Measurements from ENCODE around the gene PPL.

PPL gene

GRCh38 chr16:4982056-4982867 is 45.3 kb upstream of the PPL start:
- no peak for TF ChIP-seq REST (IDR thresholded peaks at IDR 0.05; ENCODE audit: low read depth)
- no peak for TF ChIP-seq TCF12 (IDR thresholded peaks at IDR 0.05; ENCODE audit: low read depth)
- TF ChIP-seq YY1 (IDR thresholded peaks at IDR 0.05; ENCODE audit: low read depth) = no peak
- no peak for TF ChIP-seq ZBTB7A (IDR thresholded peaks at IDR 0.05; ENCODE audit: low read depth)
- no peak for TF ChIP-seq FOXM1 (IDR thresholded peaks at IDR 0.05; ENCODE audit: borderline replicate concordance, low read depth)
- no peak for TF ChIP-seq NFIC (IDR thresholded peaks at IDR 0.05)
- no peak for TF ChIP-seq RAD21 (IDR thresholded peaks at IDR 0.05; ENCODE audit: low read depth)
- TF ChIP-seq MAX (IDR thresholded peaks at IDR 0.05) = no peak
- TF ChIP-seq EGR1 (IDR thresholded peaks at IDR 0.05) = no peak
- no peak for TF ChIP-seq CEBPB (IDR thresholded peaks at IDR 0.05)
- no peak for TF ChIP-seq EP300 (IDR thresholded peaks at IDR 0.05; ENCODE audit: borderline replicate concordance)
- TF ChIP-seq CREB1 (IDR thresholded peaks at IDR 0.05; ENCODE audit: low read depth) = no peak
- no peak for TF ChIP-seq TEAD4 (IDR thresholded peaks at IDR 0.05)

- TF ChIP-seq EGR1 (IDR thresholded peaks at IDR 0.05) (no peak), FOXM1 (IDR thresholded peaks at IDR 0.05; ENCODE audit: borderline replicate concordance, low read depth) (no peak), ZBTB7A (IDR thresholded peaks at IDR 0.05; ENCODE audit: low read depth) (no peak), YY1 (IDR thresholded peaks at IDR 0.05; ENCODE audit: low read depth) (no peak), EP300 (IDR thresholded peaks at IDR 0.05; ENCODE audit: borderline replicate concordance) (no peak), CREB1 (IDR thresholded peaks at IDR 0.05; ENCODE audit: low read depth) (no peak), TCF12 (IDR thresholded peaks at IDR 0.05; ENCODE audit: low read depth) (no peak), TAF1 (IDR thresholded peaks at IDR 0.05; ENCODE audit: low read depth) (no peak), USF1 (IDR thresholded peaks at IDR 0.05) (no peak), MAX (IDR thresholded peaks at IDR 0.05) (no peak), REST (IDR thresholded peaks at IDR 0.05; ENCODE audit: low read depth) (no peak), TEAD4 (IDR thresholded peaks at IDR 0.05) (no peak)
These were observed 44.5 kb upstream of the PPL start for GRCh38 chr16:4981473-4981872.

- no peak for TF ChIP-seq CEBPB (IDR thresholded peaks at IDR 0.05)
- no peak for TF ChIP-seq YY1 (IDR thresholded peaks at IDR 0.05; ENCODE audit: low read depth)
- TF ChIP-seq USF1 (IDR thresholded peaks at IDR 0.05) = no peak
- no peak for TF ChIP-seq TEAD4 (IDR thresholded peaks at IDR 0.05)
- TF ChIP-seq ZBTB7A (IDR thresholded peaks at IDR 0.05; ENCODE audit: low read depth) = no peak
- TF ChIP-seq CREB1 (IDR thresholded peaks at IDR 0.05; ENCODE audit: low read depth) = no peak
- TF ChIP-seq MAX (IDR thresholded peaks at IDR 0.05) = no peak
- no peak for TF ChIP-seq EP300 (IDR thresholded peaks at IDR 0.05; ENCODE audit: borderline replicate concordance)
- no peak for TF ChIP-seq NFIC (IDR thresholded peaks at IDR 0.05)
- TF ChIP-seq TAF1 (IDR thresholded peaks at IDR 0.05; ENCODE audit: low read depth) = no peak
- TF ChIP-seq RAD21 (IDR thresholded peaks at IDR 0.05; ENCODE audit: low read depth) = no peak
- no peak for TF ChIP-seq FOXM1 (IDR thresholded peaks at IDR 0.05; ENCODE audit: borderline replicate concordance, low read depth)
- TF ChIP-seq TCF12 (IDR thresholded peaks at IDR 0.05; ENCODE audit: low read depth) = no peak
- TF ChIP-seq EGR1 (IDR thresholded peaks at IDR 0.05) = no peak
- no peak for TF ChIP-seq REST (IDR thresholded peaks at IDR 0.05; ENCODE audit: low read depth)
These were observed 43.7 kb upstream of the PPL start for GRCh38 chr16:4980691-4981090.
